LNCaP clone FGC (cell line): Measurements from ENCODE around the gene MGA.

Experiments used
- DNase-seq: peaks from one replicate; pipeline ENCODE4 v3.0.0-alpha.2; 2011; ENCODE audit warnings: low read depth
- H3K4me3 ChIP-seq: 2 replicates; pipeline ENCODE4 v1.5.1; 2011; ENCODE audit warnings: mild to moderate bottlenecking, low read depth, low read length, control low read depth
- TF ChIP-seq, protein P1 (sequence below): IDR thresholded peaks from 2 replicates; pipeline ENCODE4 v1.5.1; 2012; ENCODE audit warnings: mild to moderate bottlenecking; ENCODE audit not compliant: control insufficient read depth, insufficient read depth; ENCODE audit errors: extremely low read depth

Gene MGA

DNA sequence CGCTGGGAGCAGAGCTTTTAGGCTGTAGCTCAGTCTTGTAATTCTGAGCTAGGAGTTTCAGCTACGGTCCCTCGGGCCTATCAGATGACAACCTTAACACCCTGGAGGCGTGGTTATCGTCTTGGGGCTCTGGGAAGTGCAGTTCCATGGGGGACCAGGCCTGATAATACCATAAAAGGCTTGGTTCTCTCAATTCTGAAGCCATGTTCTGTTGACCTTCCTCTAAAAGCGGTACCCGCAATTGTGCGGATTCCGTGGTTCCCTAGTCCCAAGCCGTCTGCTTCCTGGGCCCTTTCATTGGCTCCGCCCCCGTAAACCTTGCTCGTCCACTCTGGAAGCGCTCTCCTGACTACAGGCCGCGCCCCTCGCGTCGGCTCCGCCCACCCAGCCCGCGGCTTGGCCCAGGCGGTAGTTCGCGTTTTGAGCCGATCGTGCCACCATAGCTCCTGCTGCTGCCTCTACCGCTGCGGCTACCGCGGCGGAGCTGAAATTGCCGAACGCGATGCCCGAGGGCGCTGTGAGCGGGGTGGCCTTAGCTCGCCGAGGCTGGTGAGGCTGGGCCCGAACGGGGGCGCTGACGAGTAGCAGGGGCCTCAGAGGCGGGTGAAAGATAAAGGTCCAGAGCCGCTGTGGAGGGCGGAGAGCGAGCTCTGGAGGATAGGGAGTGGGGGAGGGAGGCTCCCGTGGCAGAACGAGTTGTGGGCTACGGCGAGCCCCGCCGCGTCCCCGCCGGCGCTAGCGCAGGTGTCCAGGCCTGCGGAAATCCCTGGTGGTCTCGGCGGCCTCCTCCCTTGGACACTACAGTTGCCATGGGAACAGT, 114.1 kb downstream of the MGA start, which contains the start of gene MAPKBP1:
Gene MAPKBP1, plus strand, starts transcription at position 423 of the 820 bp plus-strand sequence. CDS start 792 bp downstream, outside the sequence.
- H3K4me3 ChIP-seq = peak within 1 kb of the TSS; percentile 84
- TF ChIP-seq, protein P1, sequence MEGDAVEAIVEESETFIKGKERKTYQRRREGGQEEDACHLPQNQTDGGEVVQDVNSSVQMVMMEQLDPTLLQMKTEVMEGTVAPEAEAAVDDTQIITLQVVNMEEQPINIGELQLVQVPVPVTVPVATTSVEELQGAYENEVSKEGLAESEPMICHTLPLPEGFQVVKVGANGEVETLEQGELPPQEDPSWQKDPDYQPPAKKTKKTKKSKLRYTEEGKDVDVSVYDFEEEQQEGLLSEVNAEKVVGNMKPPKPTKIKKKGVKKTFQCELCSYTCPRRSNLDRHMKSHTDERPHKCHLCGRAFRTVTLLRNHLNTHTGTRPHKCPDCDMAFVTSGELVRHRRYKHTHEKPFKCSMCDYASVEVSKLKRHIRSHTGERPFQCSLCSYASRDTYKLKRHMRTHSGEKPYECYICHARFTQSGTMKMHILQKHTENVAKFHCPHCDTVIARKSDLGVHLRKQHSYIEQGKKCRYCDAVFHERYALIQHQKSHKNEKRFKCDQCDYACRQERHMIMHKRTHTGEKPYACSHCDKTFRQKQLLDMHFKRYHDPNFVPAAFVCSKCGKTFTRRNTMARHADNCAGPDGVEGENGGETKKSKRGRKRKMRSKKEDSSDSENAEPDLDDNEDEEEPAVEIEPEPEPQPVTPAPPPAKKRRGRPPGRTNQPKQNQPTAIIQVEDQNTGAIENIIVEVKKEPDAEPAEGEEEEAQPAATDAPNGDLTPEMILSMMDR = peak; percentile 92
- DNase-seq = peak; percentile 92

DNA sequence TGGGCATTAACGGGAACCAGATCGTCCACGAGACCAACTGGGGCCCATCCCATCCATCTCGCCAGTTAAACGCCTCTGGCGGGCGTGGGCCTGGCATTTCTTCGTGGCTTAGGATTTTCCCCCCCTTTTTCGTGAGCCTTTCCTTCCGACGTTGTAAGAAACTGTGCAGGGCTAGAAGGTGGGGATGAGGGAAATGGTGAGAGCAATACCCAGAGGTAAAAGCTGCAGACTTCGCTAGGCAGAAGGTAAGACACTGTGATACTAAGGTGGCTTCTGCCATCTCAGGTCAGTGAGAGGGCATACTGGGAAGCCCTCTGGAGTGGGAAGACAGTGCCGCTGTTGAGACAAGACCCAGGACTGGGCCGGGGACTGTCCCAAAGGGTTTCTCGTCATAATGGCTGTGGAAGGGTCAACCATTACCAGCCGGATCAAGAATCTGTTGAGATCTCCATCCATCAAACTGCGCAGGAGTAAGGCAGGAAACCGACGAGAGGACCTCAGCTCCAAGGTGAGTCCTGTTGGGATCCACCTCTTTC, 114.7 kb downstream of the MGA start:
- TF ChIP-seq, protein P1 = no peak
- no peak for DNase-seq
- H3K4me3 ChIP-seq = peak overlapping the region; percentile 84

DNA sequence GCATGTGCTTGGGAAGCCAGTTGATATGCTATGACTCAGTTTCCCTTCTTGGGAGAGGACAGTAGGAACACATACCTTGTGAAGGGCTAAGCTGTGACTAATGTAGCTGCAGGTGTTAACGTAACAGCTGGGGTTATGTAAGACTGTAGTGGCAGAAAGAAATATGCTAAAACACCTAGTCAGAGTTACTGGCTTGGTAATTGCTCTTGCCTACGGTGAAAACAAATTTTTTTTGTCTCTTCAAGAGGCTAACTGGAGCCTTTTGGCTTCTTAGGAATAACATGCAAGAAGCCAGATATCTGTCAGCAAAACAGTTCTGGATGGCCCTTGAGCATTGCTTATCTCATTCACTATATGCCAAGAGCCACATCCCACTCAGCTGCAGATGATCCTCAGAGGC, 115.4 kb downstream of the MGA start:
- peak overlapping the region; percentile 84 for H3K4me3 ChIP-seq
- TF ChIP-seq, protein P1 = no peak
- no peak for DNase-seq

DNA sequence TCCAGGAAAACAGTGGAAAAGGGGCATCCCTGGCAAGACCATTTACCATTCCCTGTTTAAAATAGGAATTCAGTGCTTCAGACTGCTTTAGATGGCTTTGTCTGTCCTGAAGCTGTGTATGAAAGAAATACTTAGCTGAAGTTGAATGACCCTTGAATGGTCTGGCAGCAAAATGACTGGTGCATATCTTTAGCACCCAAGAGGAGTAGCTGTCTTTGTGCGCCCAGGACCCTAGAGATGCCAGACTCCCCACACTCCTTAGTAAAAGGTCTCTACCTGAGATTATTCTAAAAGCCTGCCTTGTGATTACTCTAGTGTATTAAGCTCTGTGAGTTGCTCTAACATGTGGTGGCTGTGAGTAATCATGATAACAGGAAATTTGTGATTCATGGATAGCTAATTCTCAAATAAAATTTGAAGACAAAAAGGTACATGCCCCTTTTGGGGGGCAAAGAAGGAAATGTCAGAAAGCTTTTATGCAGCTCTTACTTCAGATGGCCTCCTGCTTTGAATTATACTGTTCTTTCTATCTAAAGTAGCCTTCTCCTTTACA, 117.3 kb downstream of the MGA start:
- TF ChIP-seq, protein P1 = no peak
- DNase-seq = no peak
- H3K4me3 ChIP-seq = no peak overlapping the region

DNA sequence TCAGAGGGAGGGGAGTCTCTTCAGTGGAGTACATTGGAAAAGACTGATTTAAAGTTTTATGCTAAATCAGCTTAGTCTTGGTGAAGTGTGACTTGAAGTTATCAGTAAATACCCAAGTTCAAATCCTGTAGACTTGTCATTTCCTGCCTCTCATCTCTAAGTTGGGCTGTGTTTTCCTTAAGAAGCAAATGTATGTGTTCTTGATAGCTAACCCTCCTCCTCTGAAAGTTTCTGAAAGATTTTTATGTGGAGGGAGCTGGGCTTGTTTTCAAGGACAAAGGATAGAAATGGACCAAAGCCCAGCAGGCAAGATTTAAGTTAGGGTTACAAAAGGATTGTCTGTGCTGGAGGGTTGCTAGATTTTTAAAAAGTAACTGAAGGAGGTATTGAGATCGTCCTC, 118.3 kb downstream of the MGA start:
- TF ChIP-seq, protein P1 = no peak
- H3K4me3 ChIP-seq = no peak overlapping the region
- DNase-seq = no peak

DNA sequence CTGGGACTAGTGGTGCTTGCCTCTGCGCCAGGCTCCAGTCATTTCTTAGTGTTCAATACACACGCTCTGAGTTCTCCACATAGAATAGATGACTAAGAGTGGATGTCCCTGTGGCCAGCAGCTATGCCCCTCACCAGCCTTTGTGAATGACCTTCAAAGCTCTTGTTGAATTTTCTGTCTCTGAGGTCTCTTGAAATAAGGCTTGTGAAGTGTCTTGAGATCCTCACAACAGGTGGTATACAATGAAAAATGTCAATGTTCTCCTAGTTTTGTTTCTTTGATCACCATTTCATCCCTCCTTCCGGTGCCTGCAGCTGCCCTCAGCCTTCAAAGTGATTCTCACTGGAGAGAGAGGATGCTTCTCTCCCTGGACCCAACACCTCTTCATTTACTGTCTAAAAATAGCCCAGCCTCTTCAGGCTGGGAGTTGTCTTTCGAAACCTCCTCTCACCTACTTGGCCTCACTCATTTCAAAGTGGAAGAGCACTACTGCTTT, 119.5 kb downstream of the MGA start:
- no peak overlapping the region for H3K4me3 ChIP-seq
- TF ChIP-seq, protein P1 = no peak
- no peak for DNase-seq

DNA sequence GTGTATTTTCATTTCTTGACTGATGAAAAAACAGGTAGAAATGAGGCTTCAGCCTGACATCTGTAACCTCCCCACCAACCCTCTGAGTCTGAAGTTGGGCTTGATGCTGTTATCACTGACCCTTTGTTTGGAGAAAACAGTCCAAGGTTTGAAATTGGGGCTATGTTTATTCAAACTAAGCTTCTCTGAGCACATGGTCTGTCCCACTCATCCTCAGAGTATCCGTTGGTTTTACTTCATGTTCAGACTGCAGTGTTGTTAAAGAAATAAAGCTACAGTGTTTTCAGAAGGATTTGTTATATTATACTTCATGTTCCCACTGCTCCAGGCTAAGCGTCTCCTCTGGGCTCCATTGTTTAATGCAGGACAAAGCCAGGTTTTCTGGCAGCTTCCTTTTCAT, 120.1 kb downstream of the MGA start:
- DNase-seq = no peak
- TF ChIP-seq, protein P1 = no peak

More for the DNA sequence above, 120.1 kb downstream of the MGA start:
- H3K4me3 ChIP-seq = no peak overlapping the region
